Left hindlimb (tissue), 1 donor: ENCODE results near the gene TBC1D22B.
A peak's percentile ranks its signal among the peaks of the same experiment; 100 is the strongest.
"Not testable (repeated sequence)": the region's sequence is repeated elsewhere in the genome, so short reads cannot be mapped to it uniquely, and the experiment has no call there.

Experiments used
- DNase-seq: peaks from one replicate; pipeline ENCODE4 v3.0.0-alpha.2; 2018

TBC1D22B gene

GRCh38 chr6:37304766-37305165 lies 47.2 kb downstream of the TBC1D22B start:
- DNase-seq: no peak

GRCh38 chr6:37305841-37306425 lies 48.4 kb downstream of the TBC1D22B start:
- no peak for DNase-seq

GRCh38 chr6:37306624-37307222 lies 49.2 kb downstream of the TBC1D22B start:
- DNase-seq: no peak

GRCh38 chr6:37307484-37307883 lies 49.9 kb downstream of the TBC1D22B start:
- not testable (repeated sequence) for DNase-seq

GRCh38 chr6:37308069-37308815 lies 50.7 kb downstream of the TBC1D22B start:
- peak; percentile 59 for DNase-seq

GRCh38 chr6:37309046-37309445 lies 51.5 kb downstream of the TBC1D22B start:
- no peak for DNase-seq

- DNase-seq: no peak
Observed at GRCh38 chr6:37309692-37310091, 52.1 kb downstream of the TBC1D22B start.

- no peak for DNase-seq
Observed at GRCh38 chr6:37310966-37311365, 53.4 kb downstream of the TBC1D22B start.

- DNase-seq: no peak
Observed at GRCh38 chr6:37311741-37312473, 54.3 kb downstream of the TBC1D22B start.

GRCh38 chr6:37313723-37314486 lies 56.3 kb downstream of the TBC1D22B start:
- no peak for DNase-seq

GRCh38 chr6:37314487-37315156 lies 57.0 kb downstream of the TBC1D22B start:
- no peak for DNase-seq

GRCh38 chr6:37315157-37315515 lies 57.6 kb downstream of the TBC1D22B start:
- DNase-seq: no peak

GRCh38 chr6:37316071-37316470 lies 58.5 kb downstream of the TBC1D22B start:
- DNase-seq: no peak

GRCh38 chr6:37317312-37318038 lies 59.9 kb downstream of the TBC1D22B start:
- no peak for DNase-seq

GRCh38 chr6:37319156-37319555 lies 61.6 kb downstream of the TBC1D22B start:
- DNase-seq: no peak

GRCh38 chr6:37319856-37320480 lies 62.4 kb downstream of the TBC1D22B start:
- DNase-seq: no peak

- DNase-seq: no peak
Observed at GRCh38 chr6:37320646-37321045, 63.1 kb downstream of the TBC1D22B start.

GRCh38 chr6:37321101-37321500 lies 63.5 kb downstream of the TBC1D22B start:
- no peak for DNase-seq

GRCh38 chr6:37321516-37322415 lies 64.2 kb downstream of the TBC1D22B start:
- DNase-seq: no peak

- DNase-seq: no peak
Observed at GRCh38 chr6:37323580-37323979, 66.0 kb downstream of the TBC1D22B start.
